GM23338 (cell line): ENCODE data around the gene IMMP2L. TPM values are rescaled to one million over a fixed set of nuclear protein-coding genes. Genes with fewer than 3 reads are reported as not detected.

Experiments used
- ATAC-seq: fragments of 200-7000 bp; cut with Tn5 transposase; 3 replicates; pipeline ENCODE4 v1.9.1; 2020
- DNase-seq: peaks from one replicate; pipeline ENCODE4 v3.0.0-alpha.2; 2015; ENCODE audit warnings: low spot score
- H2AFZ ChIP-seq: fragments of 200-600 bp; sonication (generic); 2 replicates; pipeline ENCODE4 v1.8.0; 2016; ENCODE audit warnings: antibody characterized with exemption, mild to moderate bottlenecking, moderate library complexity
- H3F3A ChIP-seq: fragments of 200-600 bp; sonication (generic); replicated peaks from 2 replicates; pipeline ENCODE4 v1.8.0; 2017; ENCODE audit warnings: antibody characterized with exemption, mixed run types, low read depth
- H3K27ac ChIP-seq: fragments of 200-600 bp; sonication (generic); 2 replicates; pipeline ENCODE4 v1.6.1; 2016; ENCODE audit warnings: low read depth
- H3K27me3 ChIP-seq: fragments of 200-600 bp; sonication (generic); 2 replicates; pipeline ENCODE4 v1.8.0; 2016; ENCODE audit warnings: mild to moderate bottlenecking, mixed run types, moderate library complexity; ENCODE audit not compliant: insufficient read depth
- H3K36me3 ChIP-seq: fragments of 200-600 bp; sonication (generic); 2 replicates; pipeline ENCODE4 v1.8.0; 2016; ENCODE audit warnings: mild to moderate bottlenecking; ENCODE audit not compliant: insufficient read depth
- H3K4me1 ChIP-seq: fragments of 200-600 bp; sonication (generic); 2 replicates; pipeline ENCODE4 v1.8.0; 2016; ENCODE audit warnings: mild to moderate bottlenecking, moderate library complexity; ENCODE audit not compliant: insufficient read depth
- H3K4me2 ChIP-seq: fragments of 200-600 bp; sonication (generic); 2 replicates; pipeline ENCODE4 v1.7.1; 2017; ENCODE audit warnings: mixed run types
- H3K4me3 ChIP-seq: fragments of 200-600 bp; sonication (generic); 2 replicates; pipeline ENCODE4 v1.6.1; 2016; ENCODE audit warnings: mixed run types
- H3K79me2 ChIP-seq: fragments of 200-600 bp; sonication (generic); replicated peaks from 2 replicates; pipeline ENCODE4 v1.8.0; 2017; ENCODE audit warnings: mild to moderate bottlenecking; ENCODE audit not compliant: insufficient read depth
- H3K9me2 ChIP-seq: fragments of 200-600 bp; sonication (generic); 2 replicates; pipeline ENCODE4 v1.8.0; 2017; ENCODE audit not compliant: insufficient read depth
- H4K20me1 ChIP-seq: fragments of 200-600 bp; sonication (generic); replicated peaks from 2 replicates; pipeline ENCODE4 v1.8.0; 2017; ENCODE audit warnings: mild to moderate bottlenecking; ENCODE audit not compliant: insufficient read depth
- H3K27ac Mint-ChIP-seq: 2 replicates; pipeline ENCODE4 v1.8.0; 2020; ENCODE audit warnings: inconsistent platforms, mild to moderate bottlenecking, moderate library complexity, mixed read lengths
- H3K27me3 Mint-ChIP-seq: 3 replicates; pipeline ENCODE4 v1.8.0; 2022; ENCODE audit warnings: low read depth, mild to moderate bottlenecking, moderate library complexity, mixed read lengths, inconsistent platforms; ENCODE audit not compliant: insufficient read depth, poor library complexity
- H3K36me3 Mint-ChIP-seq: 3 replicates; pipeline ENCODE4 v1.8.0; 2021; ENCODE audit warnings: low read depth, mild to moderate bottlenecking, inconsistent platforms, moderate library complexity, mixed read lengths
- H3K4me1 Mint-ChIP-seq: 3 replicates; pipeline ENCODE4 v1.8.0; 2020; ENCODE audit warnings: mild to moderate bottlenecking, inconsistent platforms, mixed read lengths
- H3K4me3 Mint-ChIP-seq: 3 replicates; pipeline ENCODE4 v1.8.0; 2021; ENCODE audit warnings: moderate library complexity, mild to moderate bottlenecking, inconsistent platforms, mixed read lengths
- H3K9me3 Mint-ChIP-seq: 3 replicates; pipeline ENCODE4 v1.8.0; 2020; ENCODE audit warnings: moderate library complexity, mild to moderate bottlenecking, inconsistent platforms, mixed read lengths
- CREB1 ChIP-seq: fragments of 250-450 bp; sonication (Bioruptor Pico); IDR thresholded peaks from 2 replicates; pipeline ENCODE4 v1.5.0; 2020; ENCODE audit warnings: low read depth, mild to moderate bottlenecking, moderate library complexity
- CTCF ChIP-seq, 2 experiments: fragments of 200-600 bp in 1 of 2; sonication (generic) in 1 of 2; conservative IDR thresholded peaks; 2 replicates each; pipeline versions ENCODE4 v1.5.1 to v1.6.1; 2016 to 2017; ENCODE audit warnings: antibody characterized with exemption in 2 of 2, low read depth in 2 of 2, mild to moderate bottlenecking in 2 of 2, moderate library complexity in 1 of 2
- ETS1 ChIP-seq: IDR thresholded peaks from 2 replicates; pipeline ENCODE4 v1.6.1; 2016; ENCODE audit warnings: antibody characterized with exemption
- EZH2 ChIP-seq: fragments of 200-600 bp; sonication (generic); IDR thresholded peaks from one replicate; pipeline ENCODE4 v1.8.0; 2017; ENCODE audit warnings: antibody characterized with exemption, mild to moderate bottlenecking, low read depth; ENCODE audit not compliant: unreplicated experiment
- EZH2phosphoT487 ChIP-seq: fragments of 200-600 bp; sonication (generic); IDR thresholded peaks from one replicate; pipeline ENCODE4 v1.8.1; 2018; ENCODE audit warnings: antibody characterized with exemption; ENCODE audit not compliant: unreplicated experiment
- JUNB ChIP-seq: IDR thresholded peaks from one replicate; pipeline ENCODE4 v1.6.1; 2016; ENCODE audit warnings: antibody characterized with exemption; ENCODE audit not compliant: unreplicated experiment
- NANOG ChIP-seq: IDR thresholded peaks from 2 replicates; pipeline ENCODE4 v1.6.1; 2016; ENCODE audit warnings: antibody characterized with exemption, borderline replicate concordance
- POLR2AphosphoS5 ChIP-seq: IDR thresholded peaks from 2 replicates; pipeline ENCODE4 v1.6.1; 2016; ENCODE audit warnings: antibody characterized with exemption, low read depth
- REST ChIP-seq: IDR thresholded peaks from one replicate; pipeline ENCODE4 v1.6.1; 2018; ENCODE audit warnings: antibody characterized with exemption; ENCODE audit not compliant: unreplicated experiment
- STAT1 ChIP-seq: IDR thresholded peaks from one replicate; pipeline ENCODE4 v1.6.1; 2016; ENCODE audit warnings: antibody characterized with exemption; ENCODE audit not compliant: unreplicated experiment
- ZNF114 ChIP-seq: fragments of 250-450 bp; sonication (Bioruptor Pico); IDR thresholded peaks from 2 replicates; pipeline ENCODE4 v1.5.0; 2020; ENCODE audit warnings: mild to moderate bottlenecking, moderate library complexity
- ZNF331 ChIP-seq: fragments of 250-450 bp; sonication (Bioruptor Pico); IDR thresholded peaks from 2 replicates; pipeline ENCODE4 v1.5.0; 2020; ENCODE audit warnings: low read depth, mild to moderate bottlenecking, moderate library complexity
- ZNF462 ChIP-seq: fragments of 250-450 bp; sonication (Bioruptor Pico); IDR thresholded peaks from 2 replicates; pipeline ENCODE4 v1.5.0; 2020; ENCODE audit warnings: mild to moderate bottlenecking, moderate library complexity
- polyA plus RNA-seq: library from polyadenylated mRNA; unstranded; fragments of >200 nt; fragmentation: Nextera tagmentation; extraction: Ambion mirVana; gene quantifications from 2 replicates; pipeline ENCODE4 v1.2.1, GENCODE V29; 2016
- total RNA-seq: library from RNA; depleted of rRNA; stranded (reverse); fragments of >200 nt; shearing (Covaris generic); gene quantifications from 2 replicates; pipeline ENCODE4 v1.2.3, GENCODE V29; 2014

Gene IMMP2L
- total and polyA plus RNA-seq, 2 experiments from 2014 or later: 7.3 to 14.0 TPM

GRCh38 chr7:110813986-110814385 is 748.3 kb downstream of the IMMP2L start:
- ATAC-seq (no peak), DNase-seq (no peak)
- peaks cover 16% of the 10 kb centered on the region for H3K4me1 ChIP-seq
- peaks cover 13% of the 10 kb centered on the region; the same call in 2 of the 3 replicates for H3K9me3 Mint-ChIP-seq
- TF ChIP-seq ZNF114: no peak
- no peak for TF ChIP-seq JUNB
- no peak for TF ChIP-seq NANOG
- TF ChIP-seq CREB1 (CRISPR knock-in tag): no peak
- no peak for TF ChIP-seq REST
- no peak for TF ChIP-seq ZNF462 (CRISPR knock-in tag)
- no peak for TF ChIP-seq CTCF (conservative IDR thresholded peaks at IDR 0.05; ENCODE audit: low read depth in 2 of 2)
- no peak for TF ChIP-seq EZH2phosphoT487
- no peak for TF ChIP-seq ZNF331
- no peak for TF ChIP-seq ETS1
- no peak for TF ChIP-seq STAT1
- no peak for TF ChIP-seq EZH2
- no peak for TF ChIP-seq POLR2AphosphoS5
- H3K9me2 ChIP-seq: peaks cover 3% of the 10 kb centered on the region; the same call in 1 of the 2 replicates
- H3K36me3 ChIP-seq: no peaks in the 10 kb centered on the region
- no peak overlapping the region for H3K4me3 ChIP-seq
- H3F3A ChIP-seq: no peaks in the 10 kb centered on the region
- no peak overlapping the region for H3K27ac Mint-ChIP-seq
- H3K36me3 Mint-ChIP-seq: peaks cover 7% of the 10 kb centered on the region; the same call in 1 of the 3 replicates
- no peaks in the 10 kb centered on the region for H3K27me3 Mint-ChIP-seq
- H3K79me2 ChIP-seq: no peaks in the 10 kb centered on the region
- H4K20me1 ChIP-seq: no peaks in the 10 kb centered on the region
- H3K4me1 Mint-ChIP-seq: peaks cover 13% of the 10 kb centered on the region; the same call in 2 of the 3 replicates
- H3K4me3 Mint-ChIP-seq: no peak overlapping the region
- H3K27me3 ChIP-seq: no peaks in the 10 kb centered on the region
- H3K27ac ChIP-seq: no peak overlapping the region
- H3K4me2 ChIP-seq: no peak overlapping the region
- no peak overlapping the region for H2AFZ ChIP-seq
